ENCODE data around the gene NAALADL2. TPM values are rescaled to one million over a fixed set of nuclear protein-coding genes. Genes with fewer than 3 reads are reported as not detected.

The NAALADL2 gene
- total RNA-seq, 1 experiment from 2014 or later, result 1.6 TPM

GRCh38 chr3:174844746-174845145 is 14.4 kb upstream of the NAALADL2 start:
- Histone ChIP-seq H2BK12ac (ENCODE audit: insufficient read length, low read depth, low read length) (no peak overlapping the region), H3K18ac (ENCODE audit: insufficient read length, low read depth, low read length) (no peak overlapping the region), H2BK20ac (ENCODE audit: low read depth, low read length, poor library complexity, severe bottlenecking) (no peak overlapping the region), H4K5ac (ENCODE audit: insufficient read length, low read depth, low read length) (no peak overlapping the region), H3K4ac (ENCODE audit: low read depth, low read length) (no peak overlapping the region), H3K27ac (ENCODE audit: insufficient read length, low read depth, low read length) (no peak overlapping the region), H2BK5ac (ENCODE audit: insufficient read length, low read length) (no peak overlapping the region), H2BK15ac (ENCODE audit: low read depth, low read length) (no peak overlapping the region), H3K23me2 (ENCODE audit: insufficient read length, low read depth, low read length, poor library complexity, severe bottlenecking) (no peaks in the 10 kb centered on the region), H3K9me3 (ENCODE audit: control insufficient read depth, low read depth, low read length) (no peaks in the 10 kb centered on the region), H3K4me1 (ENCODE audit: insufficient read depth, low read length) (no peaks in the 10 kb centered on the region), H4K91ac (ENCODE audit: insufficient read length, low read depth, low read length) (no peak overlapping the region), H3K4me2 (ENCODE audit: insufficient read depth, insufficient read length, low read length) (no peak overlapping the region), H3K56ac (ENCODE audit: insufficient read length, low read depth, low read length) (no peak overlapping the region), H4K20me1 (ENCODE audit: control insufficient read depth, insufficient read depth, insufficient read length) (no peaks in the 10 kb centered on the region), H3T11ph (ENCODE audit: low read length) (no peak overlapping the region), H4K8ac (replicated peaks; ENCODE audit: insufficient read length, low read depth, low read length) (no peak overlapping the region), H3K14ac (ENCODE audit: insufficient read depth, low read length) (no peak overlapping the region), H2BK120ac (ENCODE audit: low read depth, low read length, poor library complexity, severe bottlenecking) (no peak overlapping the region), H3K23ac (ENCODE audit: insufficient read length, low read depth, low read length) (no peak overlapping the region), H2AFZ (ENCODE audit: low read length) (no peak overlapping the region), H3K79me1 (ENCODE audit: insufficient read depth, low read depth, low read length, poor library complexity, severe bottlenecking) (no peaks in the 10 kb centered on the region), H3K79me2 (ENCODE audit: insufficient read depth, low read length) (no peaks in the 10 kb centered on the region), H3K27me3 (ENCODE audit: insufficient read depth, low read length) (no peaks in the 10 kb centered on the region), H3K9ac (ENCODE audit: extremely low read depth, insufficient read length, low read length) (no peak overlapping the region), H2AK5ac (ENCODE audit: insufficient read length, low read length) (no peak overlapping the region)
- Mint-ChIP-seq H3K36me3 (ENCODE audit: insufficient read depth in 1 of 3, low read depth in 3 of 3) (peaks cover 0 to 5% (median 2%) of the 10 kb centered on the region in 3 experiments; a peak in 3 of 7 replicates), H3K27ac (peak overlapping the region in 1 of 3 experiments; percentile 79; a peak in 1 of 7 replicates), H3K27me3 (ENCODE audit: low read depth) (no peaks in the 10 kb centered on the region), H3K9me3 (peaks cover 1 to 5% of the 10 kb centered on the region in 2 experiments; a peak in 4 of 5 replicates), H3K4me3 (no peak overlapping the region), H3K4me1 (peaks cover 24 to 34% of the 10 kb centered on the region in 2 experiments)
- 0 out of 3 replicates have a peak, but pooled peaks have one; percentile 11 for TF ChIP-seq CTCF (conservative IDR thresholded peaks at IDR 0.05)
- no CpG with 5 or more reads among the region's 1 CpG for WGBS (ENCODE audit: extremely low coverage, insufficient read length, low lambda C conversion rate)
- no peak for DNase-seq

All from H9 (cell line).